CD4-positive, alpha-beta memory T cell (primary cell): ENCODE data around the gene CCL5. TPM values are rescaled to one million over a fixed set of nuclear protein-coding genes. Genes with fewer than 3 reads are reported as not detected.

Experiments used
- CTCF ChIA-PET: fragments of 350-600 bp; sonication (Branson Sonifier 250); formaldehyde crosslinking; loops from one replicate; lab custom pipeline; 2021; ENCODE audit warnings: inconsistent platforms; ENCODE audit not compliant: partially characterized antibody; lab: Charles Lee
- POLR2A ChIA-PET: fragments of 350-600 bp; sonication (Branson Sonifier 250); formaldehyde crosslinking; loops from one replicate; lab custom pipeline; 2021; ENCODE audit not compliant: partially characterized antibody; lab: Charles Lee
- DNase-seq, 5 donors: peaks; one replicate each; pipeline versions ENCODE4 v3.0.0 to v3.0.0-alpha.2; 2020 to 2022; ENCODE audit warnings: mixed read lengths in 1 of 5
- H3K27ac ChIP-seq: one replicate; pipeline ENCODE4 v1.7.0; 2013; ENCODE audit warnings: low read depth, low read length
- H3K27me3 ChIP-seq: 2 replicates; pipeline ENCODE4 v1.7.0; 2013; ENCODE audit warnings: mild to moderate bottlenecking, low read length, moderate library complexity; ENCODE audit not compliant: insufficient read depth
- H3K36me3 ChIP-seq: 2 replicates; pipeline ENCODE4 v1.7.0; 2013; ENCODE audit warnings: mild to moderate bottlenecking, low read length, moderate library complexity; ENCODE audit not compliant: insufficient read depth
- H3K4me1 ChIP-seq: 2 replicates; pipeline ENCODE4 v1.7.0; 2013; ENCODE audit warnings: mild to moderate bottlenecking, low read length, moderate library complexity; ENCODE audit not compliant: insufficient read depth
- H3K4me3 ChIP-seq, 2 donors: one replicate each; pipeline ENCODE4 v1.7.0; 2013; ENCODE audit warnings: low read length in 2 of 2, mild to moderate bottlenecking in 1 of 2
- H3K9me3 ChIP-seq, 2 donors: one replicate each; pipeline ENCODE4 v1.7.0; 2013; ENCODE audit warnings: low read length in 2 of 2, control low read depth in 1 of 2; ENCODE audit not compliant: control insufficient read depth in 1 of 2
- H3K27ac Mint-ChIP-seq, 7 donors: one replicate each; pipeline ENCODE4 v1.8.0; 2020 to 2021; ENCODE audit warnings: mixed read lengths in 7 of 7, mild to moderate bottlenecking in 6 of 7, inconsistent platforms in 3 of 7, moderate library complexity in 3 of 7
- H3K27me3 Mint-ChIP-seq, 2 donors: one replicate each; pipeline ENCODE4 v1.8.0; 2020 to 2021; ENCODE audit warnings: mixed read lengths in 2 of 2
- H3K36me3 Mint-ChIP-seq, 2 donors: one replicate each; pipeline ENCODE4 v1.8.0; 2020 to 2021; ENCODE audit warnings: mixed read lengths in 2 of 2, inconsistent platforms in 1 of 2, mild to moderate bottlenecking in 1 of 2
- H3K4me1 Mint-ChIP-seq, 4 donors: one replicate each; pipeline ENCODE4 v1.8.0; 2020 to 2021; ENCODE audit warnings: mixed read lengths in 4 of 4, mild to moderate bottlenecking in 1 of 4
- H3K4me3 Mint-ChIP-seq, 8 donors: one replicate each; pipeline ENCODE4 v1.8.0; 2020 to 2021; ENCODE audit warnings: mixed read lengths in 8 of 8, mild to moderate bottlenecking in 7 of 8, moderate library complexity in 6 of 8, inconsistent platforms in 3 of 8
- H3K9me3 Mint-ChIP-seq, 8 donors: one replicate each; pipeline ENCODE4 v1.8.0; 2020 to 2021; ENCODE audit warnings: mixed read lengths in 8 of 8, mild to moderate bottlenecking in 5 of 8, inconsistent platforms in 3 of 8, moderate library complexity in 1 of 8
- intact Hi-C: fragments of 100-400 bp; cut with micrococcal nuclease; formaldehyde crosslinking; loops from one replicate; pipeline ENCODE4 v1.15.1; 2023
- polyA plus RNA-seq, 2 donors: library from polyadenylated mRNA; unstranded; fragments of 300-500 nt; fragmentation: Illumina TruSeq; gene quantifications; one replicate each; pipeline ENCODE4 v1.2.3, GENCODE V29; 2021
- total RNA-seq, 2 experiments: library from RNA; stranded (reverse); gene quantifications; one replicate each; pipeline ENCODE4 v1.2.3, GENCODE V29; 2021

The CCL5 gene
- total and polyA plus RNA-seq, 4 experiments from 2014 or later: 156 to 309 (median 244) TPM

DNA sequence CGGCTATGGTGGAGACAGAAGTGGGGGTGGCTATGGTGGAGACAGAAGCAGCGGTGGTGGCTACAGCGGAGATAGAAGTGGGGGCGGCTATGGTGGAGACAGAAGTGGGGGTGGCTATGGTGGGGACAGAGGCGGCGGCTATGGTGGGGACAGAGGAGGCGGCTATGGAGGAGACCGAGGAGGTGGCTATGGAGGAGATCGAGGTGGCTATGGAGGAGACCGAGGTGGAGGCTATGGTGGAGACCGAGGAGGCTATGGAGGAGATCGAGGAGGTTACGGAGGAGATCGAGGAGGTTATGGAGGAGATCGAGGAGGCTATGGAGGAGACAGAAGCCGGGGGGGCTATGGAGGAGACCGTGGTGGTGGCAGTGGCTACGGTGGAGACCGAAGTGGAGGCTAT, 35.6 kb downstream of the CCL5 start:
- peak overlapping the region in 1 of 7 donors; percentile 60 for H3K27ac Mint-ChIP-seq
- intact Hi-C loops: no loop called here
- ChIA-PET CTCF (no interaction called here), POLR2A (no interaction called here)
- Histone ChIP-seq H3K4me1 (peaks cover 4% of the 10 kb centered on the region), H3K27ac (no peak overlapping the region), H3K9me3 (no peaks in the 10 kb centered on the region), H3K36me3 (peaks cover 62% of the 10 kb centered on the region), H3K4me3 (no peak overlapping the region), H3K27me3 (no peaks in the 10 kb centered on the region)
- no peaks in the 10 kb centered on the region for H3K27me3 Mint-ChIP-seq
- H3K4me1 Mint-ChIP-seq: peaks cover 2 to 11% (median 4%) of the 10 kb centered on the region in 4 donors
- no peaks in the 10 kb centered on the region for H3K9me3 Mint-ChIP-seq
- peak overlapping the region in 1 of 8 donors; percentile 59 for H3K4me3 Mint-ChIP-seq
- H3K36me3 Mint-ChIP-seq: peaks cover 44 to 72% of the 10 kb centered on the region in 2 donors
- no peak for DNase-seq

- H3K36me3 Mint-ChIP-seq: peaks cover 43 to 71% of the 10 kb centered on the region in 2 donors
- intact Hi-C loops: no loop called here
These were observed 36.5 kb downstream of the CCL5 start for GRCh38 chr17:35843698-35844097.

DNA sequence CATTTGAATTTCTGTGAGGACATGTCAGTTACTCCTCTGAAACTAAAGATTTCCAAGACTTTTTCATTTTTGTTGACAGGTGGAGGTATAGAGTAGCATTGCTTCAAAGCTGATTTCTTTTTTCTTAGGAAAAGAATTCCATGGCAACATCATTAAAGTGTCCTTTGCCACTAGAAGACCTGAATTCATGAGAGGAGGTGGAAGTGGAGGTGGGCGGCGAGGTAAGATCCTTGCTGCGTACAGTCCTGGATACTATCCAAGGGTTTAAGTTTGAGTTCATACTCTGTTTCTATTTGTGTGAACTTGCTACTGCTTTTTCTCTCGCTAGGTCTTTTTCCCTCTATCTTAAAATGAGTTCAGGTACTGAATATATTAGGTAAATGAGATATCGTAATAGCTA, 37.9 kb downstream of the CCL5 start:
- ChIA-PET CTCF (interaction anchor here (1.0 to 2.5 kb wide), 5 partner anchors 8 to 307 kb away, joined by 3 to 8 read pairs (median 3); no protein-coding TSS in a partner anchor), POLR2A (interaction anchor here (0.7 to 1.7 kb wide), 2 partner anchors 12 to 33 kb away, joined by 3 to 6 read pairs; partner anchors contain the start of gene TAF15)
- Mint-ChIP-seq H3K9me3 (no peaks in the 10 kb centered on the region), H3K36me3 (peaks cover 40 to 71% of the 10 kb centered on the region in 2 donors), H3K27ac (peak overlapping the region in 4 of 7 donors; percentile 18 to 83 (median 55)), H3K27me3 (no peaks in the 10 kb centered on the region), H3K4me1 (peaks cover 0 to 5% (median 1%) of the 10 kb centered on the region in 4 donors), H3K4me3 (no peak overlapping the region)
- Histone ChIP-seq H3K36me3 (peaks cover 72% of the 10 kb centered on the region), H3K4me1 (no peaks in the 10 kb centered on the region), H3K4me3 (no peak overlapping the region), H3K27me3 (no peaks in the 10 kb centered on the region), H3K9me3 (no peaks in the 10 kb centered on the region), H3K27ac (no peak overlapping the region)
- intact Hi-C loops: no loop called here
- no peak for DNase-seq

More at GRCh38 chr17:35843698-35844097, 36.5 kb downstream of the CCL5 start:
- no peak overlapping the region for H3K27ac ChIP-seq
- H3K9me3 ChIP-seq: no peaks in the 10 kb centered on the region
- Mint-ChIP-seq H3K9me3 (no peaks in the 10 kb centered on the region), H3K27ac (peak overlapping the region in 2 of 7 donors; percentile 10 to 52), H3K4me3 (no peak overlapping the region), H3K4me1 (peaks cover 0 to 5% (median 2%) of the 10 kb centered on the region in 4 donors), H3K27me3 (no peaks in the 10 kb centered on the region)
- POLR2A ChIA-PET: no interaction called here
- H3K36me3 ChIP-seq: peaks cover 63% of the 10 kb centered on the region
- CTCF ChIA-PET: no interaction called here
- no peaks in the 10 kb centered on the region for H3K4me1 ChIP-seq
- no peaks in the 10 kb centered on the region for H3K27me3 ChIP-seq
- no peak for DNase-seq
- no peak overlapping the region for H3K4me3 ChIP-seq

- H3K27ac ChIP-seq: no peak overlapping the region
- H3K27me3 Mint-ChIP-seq: no peaks in the 10 kb centered on the region
- POLR2A ChIA-PET: interaction anchor here (0.6 to 1.7 kb wide), 5 partner anchors 11 to 70 kb away, joined by 3 to 6 read pairs (median 3); partner anchors contain the start of gene TAF15
- H3K9me3 Mint-ChIP-seq: no peaks in the 10 kb centered on the region
- H3K36me3 ChIP-seq: peaks cover 73% of the 10 kb centered on the region
- no peak overlapping the region for H3K4me3 Mint-ChIP-seq
- no peaks in the 10 kb centered on the region for H3K27me3 ChIP-seq
- intact Hi-C loops: no loop called here
- peaks cover 41 to 73% of the 10 kb centered on the region in 2 donors for H3K36me3 Mint-ChIP-seq
- peaks cover 0 to 5% (median 1%) of the 10 kb centered on the region in 4 donors for H3K4me1 Mint-ChIP-seq
- no peak overlapping the region for H3K27ac Mint-ChIP-seq
- CTCF ChIA-PET: interaction anchor here (0.6 to 2.5 kb wide), 7 partner anchors 9 to 307 kb away, joined by 3 to 8 read pairs (median 4); partner anchors contain the start of gene TAF15
- no peaks in the 10 kb centered on the region for H3K4me1 ChIP-seq
- no peaks in the 10 kb centered on the region for H3K9me3 ChIP-seq
- H3K4me3 ChIP-seq: no peak overlapping the region
- DNase-seq: no peak
These were observed 38.7 kb downstream of the CCL5 start for GRCh38 chr17:35841505-35841904.

DNA sequence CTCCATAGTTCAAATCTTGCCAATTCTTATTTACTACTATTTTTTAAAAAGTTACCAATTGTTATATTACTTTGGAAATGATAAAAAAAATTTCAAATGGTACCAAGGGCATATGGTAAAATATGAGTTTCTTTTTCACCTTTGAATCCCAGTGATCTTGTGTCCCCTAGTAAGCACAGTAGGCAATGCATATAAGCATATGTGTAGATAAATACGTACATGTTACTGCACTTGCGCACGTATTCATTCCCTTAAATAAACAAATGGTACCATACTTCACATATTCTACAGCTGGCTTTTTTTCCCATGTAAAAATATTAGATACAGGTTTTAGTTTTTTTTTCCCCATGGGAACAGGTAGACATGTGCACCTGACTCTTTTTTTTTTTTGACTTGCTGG, 39.1 kb downstream of the CCL5 start:
- ChIA-PET CTCF (interaction anchor here (0.5 to 2.5 kb wide), 7 partner anchors 9 to 308 kb away, joined by 3 to 8 read pairs (median 4); partner anchors contain the start of gene TAF15), POLR2A (interaction anchor here (0.6 to 1.7 kb wide), 4 partner anchors 32 to 71 kb away, joined by 3 to 6 read pairs (median 4); partner anchors contain the start of gene TAF15)
- H3K4me3 ChIP-seq: no peak overlapping the region
- no peaks in the 10 kb centered on the region for H3K27me3 Mint-ChIP-seq
- no peaks in the 10 kb centered on the region for H3K9me3 ChIP-seq
- peaks cover 0 to 5% (median 1%) of the 10 kb centered on the region in 4 donors for H3K4me1 Mint-ChIP-seq
- H3K4me3 Mint-ChIP-seq: no peak overlapping the region
- H3K4me1 ChIP-seq: no peaks in the 10 kb centered on the region
- no peak for DNase-seq
- H3K36me3 Mint-ChIP-seq: peaks cover 45 to 73% of the 10 kb centered on the region in 2 donors
- H3K27ac ChIP-seq: no peak overlapping the region
- H3K27me3 ChIP-seq: no peaks in the 10 kb centered on the region
- intact Hi-C loops: no loop called here
- H3K36me3 ChIP-seq: peaks cover 73% of the 10 kb centered on the region
- H3K27ac Mint-ChIP-seq: peak overlapping the region in 1 of 7 donors; percentile 41
- no peaks in the 10 kb centered on the region for H3K9me3 Mint-ChIP-seq

DNA sequence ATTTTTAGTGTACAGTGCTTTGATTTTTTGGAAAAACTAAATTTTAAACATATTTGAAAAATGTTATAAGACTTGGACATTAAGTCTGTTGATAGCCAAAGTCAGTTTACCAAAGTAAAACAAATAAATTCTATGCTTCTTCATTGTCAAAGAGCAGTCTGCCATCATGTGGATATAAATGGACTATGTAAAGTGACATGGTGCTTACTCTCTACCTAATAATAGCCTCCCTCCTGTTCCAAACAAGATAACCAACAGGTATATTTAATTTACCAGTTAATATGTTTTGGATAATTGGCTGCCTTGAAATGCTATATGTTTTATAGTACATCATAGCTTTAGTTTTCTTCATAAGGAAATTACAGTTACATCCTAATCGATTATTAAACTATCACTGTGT, 55.0 kb downstream of the CCL5 start:
- H3K27ac Mint-ChIP-seq: peak overlapping the region in 1 of 7 donors; percentile 85
- H3K9me3 Mint-ChIP-seq: peaks cover 0 to 2% (median 0%) of the 10 kb centered on the region in 8 donors
- CTCF ChIA-PET: interaction anchor here (1.7 kb wide), 1 partner anchor 25 kb away, joined by 4 read pairs; no protein-coding TSS in a partner anchor
- H3K4me3 Mint-ChIP-seq: no peak overlapping the region
- H3K4me3 ChIP-seq: no peak overlapping the region
- H3K36me3 Mint-ChIP-seq: peaks cover 58 to 70% of the 10 kb centered on the region in 2 donors
- no peaks in the 10 kb centered on the region for H3K4me1 ChIP-seq
- no peaks in the 10 kb centered on the region for H3K27me3 Mint-ChIP-seq
- intact Hi-C loops: no loop called here
- DNase-seq: no peak
- H3K27ac ChIP-seq: no peak overlapping the region
- H3K4me1 Mint-ChIP-seq: peaks cover 3 to 14% (median 9%) of the 10 kb centered on the region in 4 donors
- H3K9me3 ChIP-seq: no peaks in the 10 kb centered on the region
- peaks cover 42% of the 10 kb centered on the region for H3K36me3 ChIP-seq
- POLR2A ChIA-PET: interaction anchor here (1.9 kb wide), 1 partner anchor 17 kb away, joined by 5 read pairs; the partner anchor contains the start of gene TAF15
- no peaks in the 10 kb centered on the region for H3K27me3 ChIP-seq
